Small intestine (tissue), 7 donors: Measurements from ENCODE around the gene TMEM250. TPM values are rescaled to one million over a fixed set of nuclear protein-coding genes. Genes with fewer than 3 reads are reported as not detected.
A peak's percentile ranks its signal among the peaks of the same experiment; 100 is the strongest.
"Not testable (repeated sequence)": the region's sequence is repeated elsewhere in the genome, so short reads cannot be mapped to it uniquely, and the experiment has no call there.

ENCODE experiments used
- DNase-seq, 2 donors: peaks; one replicate each; pipeline versions ENCODE4 v3.0.0 to v3.0.0-alpha.2; 2013
- FAIRE-seq: peaks from 2 replicates; lab custom pipeline; 2012; peaks lifted over from hg19 to GRCh38; lab: Jason Lieb, UNC
- H3K27ac ChIP-seq, 3 donors: one replicate each; pipeline ENCODE4 v1.5.1; 2013; ENCODE audit warnings: low read length in 2 of 3, mild to moderate bottlenecking in 2 of 3, control low read depth in 1 of 3, inconsistent platforms in 1 of 3, low read depth in 1 of 3, moderate library complexity in 1 of 3
- H3K27me3 ChIP-seq, 3 donors: one replicate each; pipeline ENCODE4 v1.6.1; 2013; ENCODE audit warnings: low read length in 3 of 3, inconsistent platforms in 1 of 3; ENCODE audit not compliant: control insufficient read depth in 3 of 3, insufficient read depth in 3 of 3
- H3K36me3 ChIP-seq, 3 donors: one replicate each; pipeline ENCODE4 v1.6.1; 2013; ENCODE audit warnings: low read length in 3 of 3, inconsistent platforms in 1 of 3, low read depth in 1 of 3, mild to moderate bottlenecking in 1 of 3, moderate library complexity in 1 of 3; ENCODE audit not compliant: control insufficient read depth in 3 of 3, insufficient read depth in 2 of 3
- H3K4me1 ChIP-seq, 3 donors: one replicate each; pipeline ENCODE4 v1.6.1; 2013; ENCODE audit warnings: low read length in 2 of 3, inconsistent platforms in 1 of 3, low read depth in 1 of 3, mild to moderate bottlenecking in 1 of 3, moderate library complexity in 1 of 3; ENCODE audit not compliant: control insufficient read depth in 3 of 3, insufficient read depth in 2 of 3
- H3K4me3 ChIP-seq, 3 donors: one replicate each; pipeline ENCODE4 v1.5.1; 2013; ENCODE audit warnings: low read length in 3 of 3, control low read depth in 1 of 3, inconsistent platforms in 1 of 3, low read depth in 1 of 3, mild to moderate bottlenecking in 1 of 3, moderate library complexity in 1 of 3
- H3K9me3 ChIP-seq, 2 donors: one replicate each; pipeline ENCODE4 v1.6.1; 2013; ENCODE audit warnings: low read depth in 1 of 2, low read length in 1 of 2; ENCODE audit not compliant: control insufficient read depth in 2 of 2, insufficient read depth in 1 of 2
- WGBS, 3 donors: extraction: QIAGEN DNeasy Blood & Tissue Kit; methylation state at CpG; one replicate each; pipeline ENCODE4 v1.1.7; 2013; 5-methylcytosine and 5-hydroxymethylcytosine counted together
- polyA plus RNA-seq, 4 donors: library from polyadenylated mRNA; stranded (reverse) in 3 of 4; unstranded in 1 of 4; fragments of 200-250 nt in 3 of 4; fragments of 120-200 nt in 1 of 4; gene quantifications; one replicate each; pipeline versions ENCODE4 v1.2.1 to v1.2.3, GENCODE V29; 2013
- donor health status: healthy with polysubstance abuse.
- donor health status: control.
- donor health status: control.
- donor health status: Bipolar disorder and iron deficiency.
- donor health status: healthy.

The TMEM250 gene
- polyA plus RNA-seq, 4 donors, result 21.2 to 43.9 (median 32.2) TPM

DNA sequence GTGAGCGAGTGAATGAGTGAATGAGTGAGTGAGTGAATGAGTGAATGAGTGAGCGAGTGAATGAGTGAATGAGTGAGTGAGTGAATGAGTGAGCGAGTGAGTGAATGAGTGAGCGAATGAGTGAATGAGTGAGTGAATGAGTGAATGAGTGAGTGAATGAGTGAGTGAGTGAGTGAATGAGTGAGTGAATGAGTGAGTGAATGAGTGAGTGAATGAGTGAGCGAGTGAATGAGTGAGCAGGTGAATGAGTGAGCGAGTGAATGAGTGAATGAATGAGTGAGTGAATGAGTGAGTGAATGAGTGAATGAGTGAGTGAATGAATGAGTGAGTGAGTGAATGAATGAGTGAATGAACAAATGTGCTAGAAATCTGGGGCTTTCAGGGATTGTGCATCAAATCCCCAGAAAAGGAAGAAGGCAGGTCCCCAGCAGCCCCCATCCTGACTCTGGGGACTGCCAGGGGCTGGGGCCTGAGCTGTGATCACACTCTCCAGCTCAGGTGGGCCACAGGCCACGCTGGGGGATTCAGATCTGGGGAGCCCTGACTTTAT lies 32.1 kb upstream of the TMEM250 start:
- H3K4me3 ChIP-seq, H3K4me1 ChIP-seq, H3K27ac ChIP-seq, H3K36me3 ChIP-seq, FAIRE-seq, H3K9me3 ChIP-seq, DNase-seq: not testable (repeated sequence)
- peaks cover 0 to 12% (median 10%) of the 10 kb centered on the region in 3 donors for H3K27me3 ChIP-seq
- WGBS, 3 donors, result 82 to 84% (median 84%) methylated on average over 7 of the region's 7 CpGs

DNA sequence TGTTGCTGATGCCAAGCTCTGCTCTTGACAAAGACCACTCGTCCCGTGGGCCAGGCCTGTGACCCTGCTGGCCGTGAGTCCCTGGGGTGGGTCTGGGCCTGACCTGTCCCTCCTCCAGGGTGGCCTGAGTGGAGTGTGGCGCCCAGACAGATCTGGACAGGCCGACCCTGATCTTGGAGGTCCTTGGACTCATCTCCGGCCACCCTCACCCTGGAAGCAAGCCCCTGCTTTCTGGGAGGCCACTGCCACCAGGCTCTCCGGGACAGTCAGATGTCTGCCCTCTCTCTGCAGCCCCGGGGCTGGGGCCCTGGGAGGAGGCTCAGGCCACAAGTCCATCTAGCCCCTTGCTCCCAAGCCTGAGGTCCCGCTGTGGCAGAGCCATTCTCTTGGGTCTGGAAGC lies 31.2 kb upstream of the TMEM250 start:
- Histone ChIP-seq H3K27ac (no peak overlapping the region), H3K36me3 (no peaks in the 10 kb centered on the region), H3K4me1 (no peaks in the 10 kb centered on the region), H3K9me3 (peaks cover 0 to 2% of the 10 kb centered on the region in 2 donors), H3K4me3 (no peak overlapping the region), H3K27me3 (peaks cover 0 to 7% (median 7%) of the 10 kb centered on the region in 3 donors)
- WGBS, 3 donors, result 86 to 90% (median 88%) methylated on average over 9 of the region's 9 CpGs
- no peak for FAIRE-seq
- no peak for DNase-seq

GRCh38 chr9:136149337-136149736 lies 30.7 kb upstream of the TMEM250 start:
- WGBS, 3 donors, result 83 to 85% (median 84%) methylated on average over 12 of the region's 12 CpGs
- Histone ChIP-seq H3K36me3 (no peaks in the 10 kb centered on the region), H3K9me3 (peaks cover 0 to 2% of the 10 kb centered on the region in 2 donors), H3K27me3 (peaks cover 0 to 7% (median 7%) of the 10 kb centered on the region in 3 donors), H3K4me1 (no peaks in the 10 kb centered on the region), H3K27ac (no peak overlapping the region), H3K4me3 (no peak overlapping the region)
- DNase-seq (no peak), FAIRE-seq (no peak)

DNA sequence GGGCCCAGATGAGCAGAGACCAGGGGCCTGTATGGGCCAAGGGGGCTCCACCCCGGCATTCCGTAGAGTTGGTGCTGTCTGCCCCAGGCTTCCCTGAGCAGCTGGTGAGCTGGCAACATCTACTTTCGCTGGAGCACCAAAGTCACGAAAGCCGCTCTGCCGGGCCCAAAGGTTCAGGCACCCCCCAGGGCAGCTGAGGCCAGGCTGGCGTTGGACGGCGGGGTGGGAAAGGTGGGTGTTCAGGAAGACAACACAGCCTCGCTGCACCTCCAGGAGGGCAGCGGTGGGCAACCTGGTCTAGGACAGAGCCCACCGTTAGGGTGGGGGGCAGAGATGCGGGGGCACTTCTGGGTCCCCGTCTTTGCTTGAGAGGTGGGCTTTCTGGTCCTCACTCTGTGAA lies 30.1 kb upstream of the TMEM250 start:
- H3K36me3 ChIP-seq, result no peaks in the 10 kb centered on the region
- H3K4me3 ChIP-seq, result no peak overlapping the region
- no peak overlapping the region for H3K27ac ChIP-seq
- H3K9me3 ChIP-seq, result peaks cover 0 to 2% of the 10 kb centered on the region in 2 donors
- DNase-seq (no peak), FAIRE-seq (no peak)
- peaks cover 0 to 7% (median 7%) of the 10 kb centered on the region in 3 donors for H3K27me3 ChIP-seq
- no peaks in the 10 kb centered on the region for H3K4me1 ChIP-seq
- WGBS, 3 donors, result 81 to 86% (median 86%) methylated on average over 14 of the region's 14 CpGs

GRCh38 chr9:136147890-136148714 lies 29.4 kb upstream of the TMEM250 start:
- Histone ChIP-seq H3K27ac (no peak overlapping the region), H3K27me3 (peaks cover 0 to 7% (median 7%) of the 10 kb centered on the region in 3 donors), H3K36me3 (no peaks in the 10 kb centered on the region), H3K4me3 (no peak overlapping the region), H3K9me3 (peaks cover 0 to 2% of the 10 kb centered on the region in 2 donors), H3K4me1 (no peaks in the 10 kb centered on the region)
- no peak for FAIRE-seq
- DNase-seq, result peak in 1 of 2 donors; percentile 36
- 14 to 28% (median 26%) methylated on average over 34 to 35 of the region's 35 CpGs for WGBS, 3 donors

DNA sequence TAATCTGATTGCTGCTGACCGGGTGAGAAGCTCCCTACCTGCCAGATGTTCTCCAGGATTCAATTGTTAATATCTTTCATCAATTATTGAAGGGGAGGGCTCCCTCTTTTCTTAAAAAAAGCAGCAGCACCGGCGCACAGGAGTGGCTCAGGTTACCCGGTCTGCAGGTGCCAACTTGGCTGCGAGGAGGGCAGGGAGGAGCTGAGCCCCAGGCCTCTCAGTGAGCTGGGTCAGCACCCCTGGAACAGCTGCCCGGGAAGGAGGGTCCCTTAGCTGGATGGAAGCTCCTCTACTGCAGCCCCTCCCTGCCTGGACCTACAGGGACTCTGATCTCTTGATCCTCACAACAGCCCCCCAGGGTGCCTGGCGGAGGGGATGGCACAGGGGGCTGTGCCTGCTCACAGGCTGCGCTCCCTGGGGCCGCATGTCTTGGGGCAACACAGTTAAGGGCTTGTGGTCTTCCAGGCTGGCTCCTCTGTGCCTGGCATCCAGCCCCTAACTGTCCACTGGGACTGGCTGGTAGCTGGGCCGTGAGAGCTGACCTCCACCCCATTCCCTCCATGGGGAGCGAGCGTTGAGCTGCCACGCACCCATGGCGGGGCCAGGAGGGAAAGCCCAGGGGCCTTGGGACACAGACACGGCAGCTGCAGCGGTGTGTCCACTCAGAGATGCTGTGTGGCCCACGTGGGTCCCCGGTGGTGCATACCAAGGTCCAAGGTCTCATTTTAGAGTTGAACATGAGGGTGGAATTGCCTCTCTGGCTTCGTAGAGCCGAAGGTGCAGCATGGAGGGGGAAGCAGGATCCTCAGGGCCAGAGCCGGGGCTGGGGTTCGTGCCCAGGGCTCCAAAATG lies 28.6 kb upstream of the TMEM250 start:
- FAIRE-seq, result no peak

GRCh38 chr9:136146126-136147037 lies 27.7 kb upstream of the TMEM250 start:
- FAIRE-seq (no peak), DNase-seq (no peak)
- 73 to 78% (median 75%) methylated on average over 31 to 33 of the region's 33 CpGs for WGBS, 3 donors
- Histone ChIP-seq H3K4me1 (no peaks in the 10 kb centered on the region), H3K27me3 (peaks cover 0 to 10% (median 7%) of the 10 kb centered on the region in 3 donors), H3K27ac (no peak overlapping the region), H3K4me3 (no peak overlapping the region), H3K9me3 (peaks cover 0 to 2% of the 10 kb centered on the region in 2 donors), H3K36me3 (no peaks in the 10 kb centered on the region)

More for the DNA sequence above, 28.6 kb upstream of the TMEM250 start:
- Histone ChIP-seq H3K36me3 (no peaks in the 10 kb centered on the region), H3K27ac (no peak overlapping the region), H3K9me3 (peaks cover 0 to 2% of the 10 kb centered on the region in 2 donors), H3K27me3 (peaks cover 0 to 7% (median 7%) of the 10 kb centered on the region in 3 donors), H3K4me3 (no peak overlapping the region), H3K4me1 (no peaks in the 10 kb centered on the region)
- no peak for DNase-seq
- 45 to 69% (median 60%) methylated on average over 19 to 22 of the region's 22 CpGs for WGBS, 3 donors
